ENCODE results near the gene MUCL1. TPM values are rescaled to one million over a fixed set of nuclear protein-coding genes. Genes with fewer than 3 reads are reported as not detected.

MUCL1 gene
- total and polyA plus RNA-seq, 2 donors (not counting 1 experiment from before 2014, with no cell fraction given), result not detected

DNA sequence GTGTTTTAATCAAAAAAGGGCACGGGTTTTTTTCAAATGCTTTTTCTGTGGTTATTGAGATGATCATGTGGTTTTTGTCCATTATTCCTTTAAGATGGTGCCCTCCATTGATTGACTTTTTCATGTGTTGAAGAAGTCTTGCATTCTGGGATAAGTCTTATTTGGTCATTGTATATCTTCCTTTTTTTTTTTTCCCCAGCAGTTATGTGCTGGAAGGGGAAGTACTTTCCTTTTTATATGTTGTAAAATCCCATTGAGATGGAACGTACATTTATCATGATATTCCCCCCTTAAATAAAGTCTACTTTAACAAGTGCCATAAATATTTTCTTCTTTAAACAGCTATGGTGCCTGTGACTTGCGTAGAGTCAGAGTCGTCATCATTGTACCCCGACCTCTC lies 24.8 kb upstream of the MUCL1 start:
- DNase-seq (ENCODE audit: low read depth in 2 of 2), result no peak
- Histone ChIP-seq H3K4me2 (ENCODE audit: extremely low read depth, insufficient read depth, low read length) (no peak overlapping the region), H3K9ac (ENCODE audit: insufficient read depth, low read length) (no peak overlapping the region), H4K20me1 (ENCODE audit: control insufficient read depth, extremely low read depth, insufficient read depth, low read length) (no peaks in the 10 kb centered on the region), H3K27ac (ENCODE audit: insufficient read depth, low read length) (no peak overlapping the region), H3K27me3 (ENCODE audit: control insufficient read depth, insufficient read depth, low read length) (no peaks in the 10 kb centered on the region), H2AFZ (ENCODE audit: low read length) (no peak overlapping the region), H3K79me2 (ENCODE audit: control insufficient read depth, insufficient read depth, low read length) (no peaks in the 10 kb centered on the region), H3K4me3 (replicated peaks in 1 of 4; ENCODE audit: control extremely low read depth in 1 of 4, insufficient read depth in 1 of 4, low read depth in 3 of 4, low read length in 4 of 4) (no peak overlapping the region), H3K36me3 (ENCODE audit: control insufficient read depth, insufficient read depth, low read length) (no peaks in the 10 kb centered on the region), H3K9me3 (ENCODE audit: control insufficient read depth, insufficient read depth, low read depth, low read length) (no peaks in the 10 kb centered on the region), H3K4me1 (ENCODE audit: control insufficient read depth, extremely low read depth, insufficient read depth, low read length) (no peaks in the 10 kb centered on the region)
- TF ChIP-seq, protein P1, sequence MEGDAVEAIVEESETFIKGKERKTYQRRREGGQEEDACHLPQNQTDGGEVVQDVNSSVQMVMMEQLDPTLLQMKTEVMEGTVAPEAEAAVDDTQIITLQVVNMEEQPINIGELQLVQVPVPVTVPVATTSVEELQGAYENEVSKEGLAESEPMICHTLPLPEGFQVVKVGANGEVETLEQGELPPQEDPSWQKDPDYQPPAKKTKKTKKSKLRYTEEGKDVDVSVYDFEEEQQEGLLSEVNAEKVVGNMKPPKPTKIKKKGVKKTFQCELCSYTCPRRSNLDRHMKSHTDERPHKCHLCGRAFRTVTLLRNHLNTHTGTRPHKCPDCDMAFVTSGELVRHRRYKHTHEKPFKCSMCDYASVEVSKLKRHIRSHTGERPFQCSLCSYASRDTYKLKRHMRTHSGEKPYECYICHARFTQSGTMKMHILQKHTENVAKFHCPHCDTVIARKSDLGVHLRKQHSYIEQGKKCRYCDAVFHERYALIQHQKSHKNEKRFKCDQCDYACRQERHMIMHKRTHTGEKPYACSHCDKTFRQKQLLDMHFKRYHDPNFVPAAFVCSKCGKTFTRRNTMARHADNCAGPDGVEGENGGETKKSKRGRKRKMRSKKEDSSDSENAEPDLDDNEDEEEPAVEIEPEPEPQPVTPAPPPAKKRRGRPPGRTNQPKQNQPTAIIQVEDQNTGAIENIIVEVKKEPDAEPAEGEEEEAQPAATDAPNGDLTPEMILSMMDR (conservative IDR thresholded peaks at IDR 0.05 in 1 of 2, IDR thresholded peaks at IDR 0.05 in 1 of 2; ENCODE audit: low read depth in 1 of 2, low read length in 2 of 2), result no peak
- TF ChIP-seq EZH2 (IDR thresholded peaks at IDR 0.05; ENCODE audit: low read length, missing control alignments), result no peak

DNA sequence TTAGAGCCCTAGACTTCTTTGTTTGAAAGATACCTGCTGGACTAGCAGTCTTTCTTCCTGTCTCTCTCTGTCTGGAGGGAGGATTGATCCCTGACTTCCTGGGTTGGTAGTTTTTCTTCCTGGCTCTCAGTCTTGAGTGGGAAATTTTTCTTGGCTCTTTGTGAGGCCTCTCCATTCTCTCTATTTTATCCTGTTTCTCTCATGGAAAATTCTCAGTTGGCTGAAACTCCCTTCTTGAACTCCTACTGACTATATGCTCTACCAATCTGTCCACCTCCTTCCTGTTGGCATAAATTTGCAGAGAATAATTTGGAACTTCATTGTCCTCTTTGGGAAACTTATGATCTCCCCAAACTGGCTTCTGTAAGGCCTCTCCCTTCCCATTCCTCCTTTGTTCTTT lies 24.1 kb upstream of the MUCL1 start:
- Histone ChIP-seq H3K9me3 (ENCODE audit: control insufficient read depth, insufficient read depth, low read depth, low read length) (no peaks in the 10 kb centered on the region), H4K20me1 (ENCODE audit: control insufficient read depth, extremely low read depth, insufficient read depth, low read length) (no peaks in the 10 kb centered on the region), H3K4me1 (ENCODE audit: control insufficient read depth, extremely low read depth, insufficient read depth, low read length) (no peaks in the 10 kb centered on the region), H3K4me2 (ENCODE audit: extremely low read depth, insufficient read depth, low read length) (no peak overlapping the region), H3K27me3 (ENCODE audit: control insufficient read depth, insufficient read depth, low read length) (no peaks in the 10 kb centered on the region), H3K4me3 (replicated peaks in 1 of 4; ENCODE audit: control extremely low read depth in 1 of 4, insufficient read depth in 1 of 4, low read depth in 3 of 4, low read length in 4 of 4) (no peak overlapping the region), H3K27ac (ENCODE audit: insufficient read depth, low read length) (no peak overlapping the region), H2AFZ (ENCODE audit: low read length) (no peak overlapping the region), H3K9ac (ENCODE audit: insufficient read depth, low read length) (no peak overlapping the region), H3K36me3 (ENCODE audit: control insufficient read depth, insufficient read depth, low read length) (no peaks in the 10 kb centered on the region), H3K79me2 (ENCODE audit: control insufficient read depth, insufficient read depth, low read length) (no peaks in the 10 kb centered on the region)
- DNase-seq (ENCODE audit: low read depth in 2 of 2), result no peak
- TF ChIP-seq EZH2 (IDR thresholded peaks at IDR 0.05; ENCODE audit: low read length, missing control alignments), result no peak
- TF ChIP-seq, protein P1 (conservative IDR thresholded peaks at IDR 0.05 in 1 of 2, IDR thresholded peaks at IDR 0.05 in 1 of 2; ENCODE audit: low read depth in 1 of 2, low read length in 2 of 2), result no peak

DNA sequence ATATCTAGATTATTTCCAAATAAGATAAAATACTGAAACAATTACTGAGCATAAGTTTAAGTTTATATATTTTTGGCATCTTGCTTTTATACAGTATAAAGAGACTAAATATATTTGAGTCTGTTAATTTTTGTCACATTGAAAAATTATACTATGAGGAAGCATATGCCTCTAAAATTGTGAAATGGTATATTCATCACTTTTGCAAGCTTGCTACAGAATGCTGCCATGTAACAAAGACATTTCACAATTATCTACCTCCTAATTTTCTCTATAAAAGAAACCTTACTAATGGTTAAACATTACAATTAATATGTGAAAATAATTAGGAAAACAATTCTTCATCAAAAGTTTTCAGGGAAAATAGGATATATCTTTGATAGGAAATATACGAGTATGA lies 22.7 kb upstream of the MUCL1 start:
- H3K4me2 ChIP-seq (ENCODE audit: extremely low read depth, insufficient read depth, low read length), result no peak overlapping the region
- H2AFZ ChIP-seq (ENCODE audit: low read length), result no peak overlapping the region
- no peak for TF ChIP-seq EZH2 (IDR thresholded peaks at IDR 0.05; ENCODE audit: low read length, missing control alignments)
- TF ChIP-seq, protein P1 (conservative IDR thresholded peaks at IDR 0.05 in 1 of 2, IDR thresholded peaks at IDR 0.05 in 1 of 2; ENCODE audit: low read depth in 1 of 2, low read length in 2 of 2), result no peak
- no peaks in the 10 kb centered on the region for H4K20me1 ChIP-seq (ENCODE audit: control insufficient read depth, extremely low read depth, insufficient read depth, low read length)
- H3K4me1 ChIP-seq (ENCODE audit: control insufficient read depth, extremely low read depth, insufficient read depth, low read length), result no peaks in the 10 kb centered on the region
- no peak overlapping the region for H3K9ac ChIP-seq (ENCODE audit: insufficient read depth, low read length)
- H3K27ac ChIP-seq (ENCODE audit: insufficient read depth, low read length), result no peak overlapping the region
- H3K79me2 ChIP-seq (ENCODE audit: control insufficient read depth, insufficient read depth, low read length), result no peaks in the 10 kb centered on the region
- H3K27me3 ChIP-seq (ENCODE audit: control insufficient read depth, insufficient read depth, low read length), result no peaks in the 10 kb centered on the region
- no peaks in the 10 kb centered on the region for H3K36me3 ChIP-seq (ENCODE audit: control insufficient read depth, insufficient read depth, low read length)
- H3K4me3 ChIP-seq (replicated peaks in 1 of 4; ENCODE audit: control extremely low read depth in 1 of 4, insufficient read depth in 1 of 4, low read depth in 3 of 4, low read length in 4 of 4), result no peak overlapping the region
- DNase-seq (ENCODE audit: low read depth in 2 of 2), result no peak
- no peaks in the 10 kb centered on the region for H3K9me3 ChIP-seq (ENCODE audit: control insufficient read depth, insufficient read depth, low read depth, low read length)
